VCaP (cell line): ENCODE measurements around the gene PARP4.
"Not testable (repeated sequence)": the region's sequence is repeated elsewhere in the genome, so short reads cannot be mapped to it uniquely, and the experiment has no call there.

Experiments used
- H3K27ac ChIP-seq: fragments of 450-650 bp; 2 replicates; pipeline ENCODE4 v1.5.1; 2017
- TF ChIP-seq, protein P1 (sequence below): fragments of 450-650 bp; conservative IDR thresholded peaks from 2 replicates; pipeline ENCODE4 v1.5.1; 2017; ENCODE audit warnings: mild to moderate bottlenecking, moderate library complexity

Gene PARP4

DNA sequence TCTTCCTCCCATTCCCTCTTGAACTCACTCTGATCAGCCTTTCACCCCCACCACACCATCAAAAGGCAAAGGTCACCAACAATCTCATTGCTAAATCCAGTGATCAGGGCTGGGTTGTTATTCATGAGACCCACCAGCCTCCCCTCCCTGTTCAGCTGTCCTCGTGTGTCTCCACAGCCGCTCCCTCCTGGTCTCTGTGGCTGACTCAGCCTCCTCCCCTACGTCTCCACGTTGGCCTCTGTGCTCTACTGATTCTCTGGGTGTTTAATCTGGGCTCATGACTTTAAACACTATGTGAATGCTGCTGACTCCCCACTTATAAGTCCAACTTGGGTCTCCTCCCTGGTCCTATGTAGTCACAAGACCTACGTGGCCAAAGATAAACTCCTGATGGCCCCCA, 38.9 kb downstream of the PARP4 start:
- TF ChIP-seq, protein P1, sequence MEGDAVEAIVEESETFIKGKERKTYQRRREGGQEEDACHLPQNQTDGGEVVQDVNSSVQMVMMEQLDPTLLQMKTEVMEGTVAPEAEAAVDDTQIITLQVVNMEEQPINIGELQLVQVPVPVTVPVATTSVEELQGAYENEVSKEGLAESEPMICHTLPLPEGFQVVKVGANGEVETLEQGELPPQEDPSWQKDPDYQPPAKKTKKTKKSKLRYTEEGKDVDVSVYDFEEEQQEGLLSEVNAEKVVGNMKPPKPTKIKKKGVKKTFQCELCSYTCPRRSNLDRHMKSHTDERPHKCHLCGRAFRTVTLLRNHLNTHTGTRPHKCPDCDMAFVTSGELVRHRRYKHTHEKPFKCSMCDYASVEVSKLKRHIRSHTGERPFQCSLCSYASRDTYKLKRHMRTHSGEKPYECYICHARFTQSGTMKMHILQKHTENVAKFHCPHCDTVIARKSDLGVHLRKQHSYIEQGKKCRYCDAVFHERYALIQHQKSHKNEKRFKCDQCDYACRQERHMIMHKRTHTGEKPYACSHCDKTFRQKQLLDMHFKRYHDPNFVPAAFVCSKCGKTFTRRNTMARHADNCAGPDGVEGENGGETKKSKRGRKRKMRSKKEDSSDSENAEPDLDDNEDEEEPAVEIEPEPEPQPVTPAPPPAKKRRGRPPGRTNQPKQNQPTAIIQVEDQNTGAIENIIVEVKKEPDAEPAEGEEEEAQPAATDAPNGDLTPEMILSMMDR, result no peak
- no peak overlapping the region for H3K27ac ChIP-seq

DNA sequence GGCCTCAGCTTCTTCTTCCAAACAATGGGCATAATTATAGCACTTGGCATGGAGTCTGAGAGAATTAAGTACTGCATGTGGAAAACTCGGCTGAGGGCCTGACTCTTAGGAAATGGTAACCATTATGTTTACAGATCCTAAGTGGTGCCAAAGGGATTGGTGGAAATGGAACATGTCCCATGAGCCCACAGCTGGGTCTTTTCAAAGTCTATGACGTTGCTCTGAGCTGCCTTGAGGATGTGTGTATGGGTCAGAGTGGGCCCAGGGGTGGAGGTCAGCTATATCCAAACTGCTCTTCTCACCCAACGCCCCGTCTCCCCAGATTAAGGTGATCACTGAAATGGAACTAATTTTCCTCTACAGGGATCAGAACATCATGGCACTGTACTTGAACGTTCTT, 40.4 kb downstream of the PARP4 start:
- H3K27ac ChIP-seq, result not testable (repeated sequence)

DNA sequence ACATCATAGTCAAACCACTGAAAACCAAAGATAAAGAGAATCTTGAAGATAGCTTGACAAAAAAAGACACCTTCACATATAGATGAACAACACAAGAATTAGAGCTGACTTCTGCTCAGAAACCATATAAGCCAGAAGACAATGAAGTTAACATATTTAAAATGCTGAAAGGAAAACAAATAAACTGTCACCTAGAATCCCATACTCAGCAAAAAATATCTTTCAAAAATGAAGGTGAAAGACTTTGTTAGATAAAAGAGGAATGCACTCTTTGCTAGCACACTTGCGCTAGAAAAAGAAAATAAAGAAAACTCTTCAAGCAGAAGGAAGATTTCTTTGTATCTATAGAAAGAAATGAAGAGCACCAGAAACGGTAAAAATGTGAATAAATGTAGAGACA, 49.5 kb downstream of the PARP4 start:
- no peak overlapping the region for H3K27ac ChIP-seq

DNA sequence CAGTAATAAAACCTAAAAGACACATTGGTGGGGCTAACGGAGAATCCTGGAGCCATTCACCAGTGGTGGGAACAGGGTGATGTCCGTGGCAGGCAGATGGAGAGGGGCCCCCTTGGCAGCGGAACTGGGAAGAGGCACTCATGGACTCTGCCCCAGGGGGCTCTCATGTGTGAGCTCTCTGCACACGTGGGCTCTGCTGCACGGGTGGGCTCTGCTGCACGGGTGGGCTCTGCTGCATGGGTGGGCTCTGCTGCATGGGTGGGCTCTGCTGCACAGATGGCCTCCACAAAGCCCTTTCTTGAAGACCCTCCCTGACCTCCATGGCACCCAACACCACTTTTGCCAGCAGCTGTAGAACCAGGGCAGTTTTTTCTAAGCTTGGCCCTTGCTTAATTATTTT, 52.3 kb downstream of the PARP4 start:
- TF ChIP-seq, protein P1, result no peak
- no peak overlapping the region for H3K27ac ChIP-seq

More for the DNA sequence above, 49.5 kb downstream of the PARP4 start:
- TF ChIP-seq, protein P1, result no peak

DNA sequence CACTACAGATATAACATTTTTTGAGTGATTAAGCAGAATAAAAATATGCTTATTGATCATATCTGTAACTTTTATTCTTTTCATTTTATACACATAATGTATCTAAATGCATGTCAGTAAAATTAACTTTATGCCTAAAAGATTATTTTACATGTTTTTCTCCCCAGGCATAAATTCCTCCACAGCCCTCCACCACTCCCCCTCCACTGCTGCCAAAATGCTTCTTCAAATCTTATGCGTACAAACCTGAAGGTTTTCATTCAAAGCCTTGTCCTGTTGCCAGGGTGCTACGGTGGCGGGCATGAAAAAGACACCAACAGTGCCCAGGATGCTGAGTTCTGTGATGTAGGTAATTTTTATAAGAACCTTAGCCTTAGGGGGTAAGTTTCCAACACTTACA, 52.9 kb downstream of the PARP4 start:
- H3K27ac ChIP-seq, result no peak overlapping the region
- TF ChIP-seq, protein P1, result no peak

DNA sequence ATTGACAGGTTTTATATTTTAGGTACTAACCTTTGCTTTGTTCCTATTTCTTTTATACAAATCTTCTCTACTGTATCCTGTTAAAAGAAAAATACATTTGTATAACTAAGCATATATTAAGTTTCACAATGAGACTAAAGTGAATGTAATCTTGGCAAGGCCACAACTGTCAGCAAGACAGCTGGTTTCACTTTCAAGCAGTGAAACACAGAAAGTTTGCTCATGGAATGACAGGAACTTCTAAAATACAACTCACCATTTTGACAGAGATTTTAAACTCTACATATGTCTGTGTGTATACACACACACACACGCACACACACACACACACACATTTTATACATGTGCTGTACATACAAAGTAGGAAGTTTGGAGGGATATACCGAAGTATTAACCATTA, 53.3 kb downstream of the PARP4 start:
- TF ChIP-seq, protein P1, result no peak
- no peak overlapping the region for H3K27ac ChIP-seq

DNA sequence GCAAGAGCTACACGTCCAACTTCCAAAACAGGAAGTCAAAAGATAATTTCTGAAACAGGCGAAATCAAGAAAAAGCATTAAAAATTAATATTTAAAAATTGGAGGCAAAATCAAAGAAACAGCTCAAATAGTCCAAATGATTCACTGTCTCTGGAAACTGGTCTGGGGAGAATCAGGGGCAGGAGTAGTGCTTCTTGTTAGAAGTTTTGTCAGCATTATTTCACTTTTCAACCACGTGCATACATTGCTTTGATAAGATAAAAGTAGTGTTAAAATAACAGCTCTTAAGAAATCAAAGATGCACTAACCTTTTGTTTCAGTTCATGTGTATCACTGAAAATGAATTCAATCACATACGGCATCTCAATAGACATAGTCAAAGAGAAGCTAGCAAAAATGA, 53.8 kb downstream of the PARP4 start:
- H3K27ac ChIP-seq, result no peak overlapping the region
- TF ChIP-seq, protein P1, result no peak

DNA sequence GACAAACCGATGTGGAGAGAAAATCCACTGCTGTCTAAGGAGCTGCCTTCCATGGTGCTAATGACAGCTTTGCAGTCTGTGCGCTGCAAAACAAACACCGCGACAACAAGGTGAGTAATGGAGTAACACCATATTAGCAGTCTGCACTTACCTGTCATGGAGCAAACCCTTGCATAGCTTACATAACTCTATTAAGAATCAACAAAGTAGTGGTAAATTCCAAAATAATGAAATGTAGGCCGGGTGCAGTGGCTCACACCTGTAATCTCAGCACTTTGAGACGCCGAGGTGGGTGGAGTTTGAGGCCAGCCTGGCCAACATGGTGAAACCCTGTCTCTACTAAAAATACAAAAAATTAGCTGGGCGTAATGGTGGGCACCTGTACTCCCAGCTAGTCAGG, 56.2 kb downstream of the PARP4 start:
- TF ChIP-seq, protein P1, result no peak
- no peak overlapping the region for H3K27ac ChIP-seq
